H1 (cell line): ENCODE measurements around the gene BCL2L1. TPM values are rescaled to one million over a fixed set of nuclear protein-coding genes. Genes with fewer than 3 reads are reported as not detected.

ENCODE experiments used
- CTCF ChIA-PET: fragments of 300-600 bp; sonication (Branson Sonifier 250); formaldehyde crosslinking; loops from one replicate; lab custom pipeline; 2021; ENCODE audit not compliant: partially characterized antibody; lab: Charles Lee
- POLR2A ChIA-PET: fragments of 300-600 bp; sonication (Branson Sonifier 250); formaldehyde crosslinking; loops from one replicate; lab custom pipeline; 2021; ENCODE audit warnings: inconsistent platforms; ENCODE audit not compliant: partially characterized antibody; lab: Charles Lee
- DNase-seq, 2 experiments: peaks; one replicate each; pipeline versions ENCODE4 v3.0.0 to v3.0.0-alpha.2; 2010 to 2022; ENCODE audit warnings: low spot score in 2 of 2, low read depth in 1 of 2, mixed read lengths in 1 of 2
- FAIRE-seq: peaks from 2 replicates; lab custom pipeline; 2011; peaks lifted over from hg19 to GRCh38; lab: Jason Lieb, UNC
- H2AFZ ChIP-seq: 2 replicates; pipeline ENCODE4 v1.8.1; 2012; ENCODE audit warnings: low read length, inconsistent platforms
- H2AK5ac ChIP-seq: 2 replicates; pipeline ENCODE4 v1.6.1; 2013; ENCODE audit warnings: low read depth, low read length
- H2BK120ac ChIP-seq: replicated peaks from 2 replicates; pipeline ENCODE3; 2013; ENCODE audit warnings: low read depth, low read length, inconsistent platforms
- H2BK12ac ChIP-seq: 2 replicates; pipeline ENCODE4 v1.6.1; 2013; ENCODE audit warnings: low read depth, low read length
- H2BK15ac ChIP-seq: 2 replicates; pipeline ENCODE4 v1.6.1; 2013; ENCODE audit warnings: low read length
- H2BK20ac ChIP-seq: 2 replicates; pipeline ENCODE4 v1.6.1; 2013; ENCODE audit warnings: low read length
- H2BK5ac ChIP-seq: 2 replicates; pipeline ENCODE4 v1.6.1; 2013; ENCODE audit warnings: low read depth, low read length
- H3K14ac ChIP-seq: 2 replicates; pipeline ENCODE4 v1.6.1; 2013; ENCODE audit warnings: inconsistent platforms; ENCODE audit not compliant: insufficient read length
- H3K18ac ChIP-seq: 2 replicates; pipeline ENCODE4 v1.6.1; 2013; ENCODE audit warnings: low read length; ENCODE audit errors: extremely low read depth
- H3K23ac ChIP-seq: 2 replicates; pipeline ENCODE4 v1.6.1; 2013; ENCODE audit warnings: inconsistent platforms; ENCODE audit not compliant: insufficient read length
- H3K23me2 ChIP-seq: 2 replicates; pipeline ENCODE4 v1.6.1; 2013; ENCODE audit warnings: low read depth, low read length
- H3K27ac ChIP-seq: 2 replicates; pipeline ENCODE4 v1.6.1; 2011; ENCODE audit warnings: low read depth, low read length, inconsistent platforms
- H3K27me3 ChIP-seq, 4 experiments: replicated peaks in 1 of 4; 1 replicate in 1 of 4; 2 replicates in 3 of 4; pipeline versions ENCODE4 v1.6.1 to v1.8.1; 2011 to 2013; ENCODE audit warnings: low read length in 3 of 4, mild to moderate bottlenecking in 3 of 4, inconsistent platforms in 2 of 4, mixed read lengths in 2 of 4, moderate library complexity in 1 of 4; ENCODE audit not compliant: control insufficient read depth in 3 of 4, insufficient read depth in 3 of 4; ENCODE audit errors: extremely low read depth in 1 of 4
- H3K36me3 ChIP-seq, 4 experiments: 2 replicates each; pipeline versions ENCODE4 v1.6.1 to v1.8.1; 2011 to 2013; ENCODE audit warnings: mild to moderate bottlenecking in 4 of 4, low read length in 3 of 4, moderate library complexity in 2 of 4, control low read depth in 1 of 4, inconsistent platforms in 1 of 4; ENCODE audit not compliant: insufficient read depth in 4 of 4, control insufficient read depth in 2 of 4
- H3K4ac ChIP-seq: replicated peaks from 2 replicates; pipeline ENCODE3; 2013; ENCODE audit warnings: low read length, low read depth, mixed read lengths, inconsistent platforms; ENCODE audit not compliant: insufficient read length
- H3K4me1 ChIP-seq, 4 experiments: replicated peaks in 1 of 4; 1 replicate in 1 of 4; 2 replicates in 3 of 4; pipeline versions ENCODE4 v1.6.1 to v1.8.1; 2011 to 2013; ENCODE audit warnings: low read length in 3 of 4, inconsistent platforms in 2 of 4, mixed read lengths in 1 of 4; ENCODE audit not compliant: insufficient read depth in 4 of 4, control insufficient read depth in 3 of 4
- H3K4me2 ChIP-seq, 2 experiments: 2 replicates each; pipeline versions ENCODE4 v1.6.1 to v1.8.1; 2011 to 2013; ENCODE audit warnings: low read depth in 2 of 2, low read length in 2 of 2, control low read depth in 1 of 2, inconsistent platforms in 1 of 2, mild to moderate bottlenecking in 1 of 2; ENCODE audit not compliant: insufficient read depth in 1 of 2
- H3K4me3 ChIP-seq, 4 experiments: fragments of 200-600, 300-600 bp in 1 of 4; sonication (generic), shearing (Covaris generic), sonication (Bioruptor Twin) in 1 of 4; 2 replicates each; pipeline versions ENCODE4 v1.5.1 to v1.8.1; 2011 to 2016; ENCODE audit warnings: low read length in 4 of 4, low read depth in 3 of 4, control low read depth in 2 of 4, inconsistent platforms in 2 of 4, mild to moderate bottlenecking in 2 of 4, mixed read lengths in 1 of 4, moderate library complexity in 1 of 4; ENCODE audit not compliant: insufficient read depth in 2 of 4; ENCODE audit errors: extremely low read depth in 1 of 4
- H3K56ac ChIP-seq: replicated peaks from 2 replicates; pipeline ENCODE3; 2013; ENCODE audit warnings: low read depth, mild to moderate bottlenecking, mixed read lengths, low read length, inconsistent platforms; ENCODE audit not compliant: insufficient read length
- H3K79me1 ChIP-seq: 2 replicates; pipeline ENCODE4 v1.6.1; 2013; ENCODE audit warnings: low read depth, low read length, control low read depth
- H3K79me2 ChIP-seq, 2 experiments: 2 replicates each; pipeline versions ENCODE4 v1.6.1 to v1.8.1; 2012 to 2013; ENCODE audit warnings: low read length in 2 of 2, mild to moderate bottlenecking in 2 of 2, inconsistent platforms in 1 of 2; ENCODE audit not compliant: insufficient read depth in 2 of 2, control insufficient read depth in 1 of 2
- H3K9ac ChIP-seq, 4 experiments: replicated peaks in 1 of 4; 1 replicate in 1 of 4; 2 replicates in 3 of 4; pipeline versions ENCODE4 v1.6.1 to v1.8.1; 2011 to 2013; ENCODE audit warnings: low read depth in 3 of 4, low read length in 3 of 4, control low read depth in 2 of 4, mild to moderate bottlenecking in 2 of 4, moderate library complexity in 2 of 4, inconsistent platforms in 1 of 4; ENCODE audit errors: extremely low read depth in 1 of 4
- H3K9me3 ChIP-seq, 2 experiments: 2 replicates each; pipeline versions ENCODE4 v1.6.1 to v1.8.1; 2012 to 2013; ENCODE audit warnings: mild to moderate bottlenecking in 2 of 2, moderate library complexity in 2 of 2, control low read depth in 1 of 2, inconsistent platforms in 1 of 2, low read depth in 1 of 2, low read length in 1 of 2, mixed read lengths in 1 of 2; ENCODE audit not compliant: insufficient read depth in 2 of 2
- H4K20me1 ChIP-seq, 2 experiments: replicated peaks in 1 of 2; 2 replicates each; pipeline versions ENCODE3 to v1.8.1; 2011 to 2013; ENCODE audit warnings: inconsistent platforms in 2 of 2, low read length in 2 of 2, mild to moderate bottlenecking in 1 of 2; ENCODE audit not compliant: insufficient read depth in 2 of 2, control insufficient read depth in 1 of 2
- H4K5ac ChIP-seq: 2 replicates; pipeline ENCODE4 v1.6.1; 2013; ENCODE audit warnings: low read length, low read depth, mixed read lengths, inconsistent platforms; ENCODE audit not compliant: insufficient read length
- H4K8ac ChIP-seq: 2 replicates; pipeline ENCODE4 v1.8.0; 2013; ENCODE audit warnings: mild to moderate bottlenecking, moderate library complexity, low read length, inconsistent platforms; ENCODE audit not compliant: insufficient read depth; ENCODE audit errors: extremely low read depth
- H4K91ac ChIP-seq: replicated peaks from 2 replicates; pipeline ENCODE3; 2013; ENCODE audit warnings: low read length, mixed read lengths, inconsistent platforms; ENCODE audit not compliant: insufficient read length
- NRF1 ChIP-seq: IDR thresholded peaks from 2 replicates; pipeline ENCODE4 v1.6.1; 2011; ENCODE audit warnings: mild to moderate bottlenecking, low read depth, low read length, improper control_type of control experiment
- PHF8 ChIP-seq: fragments of 200-600 bp; sonication (generic); conservative IDR thresholded peaks from 2 replicates; pipeline ENCODE4 v1.7.1; 2012; ENCODE audit warnings: low read depth, mild to moderate bottlenecking, inconsistent platforms, low read length, moderate library complexity
- POLR2A ChIP-seq, 2 experiments: IDR thresholded peaks; 1 replicate in 1 of 2; 2 replicates in 1 of 2; pipeline ENCODE4 v1.6.1; 2011; ENCODE audit warnings: low read depth in 2 of 2, low read length in 2 of 2, mild to moderate bottlenecking in 2 of 2; ENCODE audit errors: control extremely low read depth in 1 of 2
- SIRT6 ChIP-seq: IDR thresholded peaks from one replicate; pipeline ENCODE4 v1.7.1; 2012; ENCODE audit warnings: low read length, inconsistent platforms
- WGBS, 2 experiments: shearing (Covaris generic) in 1 of 2; methylation state at CpG; one replicate each; pipeline versions ENCODE4 v1.1.6 to v1.1.7; 2013 to 2015; ENCODE audit warnings: low lambda C conversion rate in 2 of 2, mixed read lengths in 2 of 2, inconsistent platforms in 1 of 2, low coverage in 1 of 2, missing lambda C conversion rate in 1 of 2; ENCODE audit not compliant: insufficient replicate concordance in 2 of 2, insufficient coverage in 1 of 2, insufficient read length in 1 of 2; ENCODE audit errors: extremely low coverage in 1 of 2, missing lambda C conversion rate in 1 of 2; 5-methylcytosine and 5-hydroxymethylcytosine counted together
- polyA plus RNA-seq, 7 experiments: library from polyadenylated mRNA; depleted of rRNA in 3 of 7; stranded (reverse) in 5 of 7; unstranded in 2 of 7; fragments of >200 nt in 5 of 7; fragments of 200-250 nt in 2 of 7; gene quantifications; 1 replicate in 5 of 7; 2 replicates in 1 of 7; 4 replicates in 1 of 7; pipeline versions ENCODE4 v1.2.1 to v1.2.3, GENCODE V29; 2011 to 2013; ENCODE audit warnings: missing spikeins in 2 of 7, mixed read lengths in 2 of 7
- total RNA-seq: library from RNA; stranded (reverse); fragmentation: NEBNext Ultra II Directional; extraction: Animal tissue kit (Norgen Biotek cat#: 25700); gene quantifications from 2 replicates; pipeline ENCODE4 v1.2.1, GENCODE V29; 2021

The BCL2L1 gene
- total and polyA plus RNA-seq, 2 of the 8 experiments (the other 6 are each of a cell fraction or from before 2014, with no cell fraction given): 64.9 to 66.1 TPM

GRCh38 chr20:31713312-31714273 lies 9.1 kb downstream of the BCL2L1 start:
- peaks cover 0 to 5% of the 10 kb centered on the region in 2 experiments for H4K20me1 ChIP-seq

More at GRCh38 chr20:31713312-31714273, 9.1 kb downstream of the BCL2L1 start:
- Histone ChIP-seq H3K23ac (no peak overlapping the region), H4K5ac (peak overlapping the region; percentile 18), H4K8ac (no peak overlapping the region), H4K91ac (peak overlapping the region; percentile 71), H3K14ac (no peak overlapping the region), H3K4me3 (peak overlapping the region in 3 of 4 experiments; percentile 17 to 43 (median 30); a peak in 3 of 8 replicates), H2BK5ac (peak overlapping the region; percentile 96), H3K27me3 (no peaks in the 10 kb centered on the region), H2AK5ac (peak overlapping the region; percentile 67; the same call in 1 of the 2 replicates), H3K23me2 (no peaks in the 10 kb centered on the region), H2AFZ (no peak overlapping the region), H3K4ac (no peak overlapping the region), H3K4me1 (peaks cover 23 to 43% (median 29%) of the 10 kb centered on the region in 4 experiments), H3K27ac (peak overlapping the region; percentile 31), H3K9me3 (no peaks in the 10 kb centered on the region), H2BK20ac (peak overlapping the region; percentile 74), H3K18ac (peak overlapping the region; percentile 60; the same call in 1 of the 2 replicates), H3K56ac (no peak overlapping the region), H3K79me2 (peaks cover 16 to 92% of the 10 kb centered on the region in 2 experiments), H3K4me2 (peak overlapping the region; percentile 57 to 75; a peak in 3 of 4 replicates), H2BK120ac (peak overlapping the region; percentile 39), H3K36me3 (peaks cover 4 to 14% (median 6%) of the 10 kb centered on the region in 4 experiments; a peak in 7 of 8 replicates), H2BK15ac (peak overlapping the region; percentile 1; the same call in 1 of the 2 replicates), H3K9ac (peak overlapping the region in 2 of 4 experiments; percentile 1 to 6; a peak in 1 of 7 replicates), H3K79me1 (peaks cover 9% of the 10 kb centered on the region), H2BK12ac (peak overlapping the region; percentile 97)
- POLR2A ChIA-PET: interaction anchor here (0.9 to 6.2 kb wide), 13 partner anchors 8 to 107 kb away, joined by 3 to 85 read pairs (median 4); partner anchors contain the start of gene BCL2L1
- CTCF ChIA-PET: interaction anchor here (0.7 to 5.6 kb wide), 9 partner anchors 9 to 84 kb away, joined by 3 to 52 read pairs (median 4); partner anchors contain the start of gene BCL2L1
- TF ChIP-seq SIRT6 (no peak), POLR2A (IDR thresholded peaks at IDR 0.05; ENCODE audit: control extremely low read depth in 1 of 2, low read depth in 2 of 2, low read length in 2 of 2) (peak in 1 of 2 experiments; percentile 7; a peak in 1 of 3 replicates), PHF8 (no peak), NRF1 (no peak)
- WGBS, 2 experiments: 75% methylated on average over 9 of the region's 9 CpGs; no CpG with 5 or more reads in 1 of the 2 experiments
- DNase-seq (no peak), FAIRE-seq (no peak)
